H9 (cell line): ENCODE results near the gene AGO1. TPM values are rescaled to one million over a fixed set of nuclear protein-coding genes. Genes with fewer than 3 reads are reported as not detected.

Experiments
- DNase-seq: peaks from one replicate; pipeline ENCODE4 v3.0.0-alpha.2; 2017
- H2AFZ ChIP-seq: one replicate; pipeline ENCODE4 v1.6.1; 2013; ENCODE audit warnings: mild to moderate bottlenecking, low read length, control low read depth, moderate library complexity
- H2AK5ac ChIP-seq: 2 replicates; pipeline ENCODE4 v1.6.1; 2013; ENCODE audit warnings: low read length, control low read depth, mixed read lengths; ENCODE audit not compliant: insufficient read length
- H2BK120ac ChIP-seq: one replicate; pipeline ENCODE4 v1.6.1; 2013; ENCODE audit warnings: low read depth, mild to moderate bottlenecking, low read length, control low read depth, inconsistent platforms; ENCODE audit not compliant: poor library complexity, severe bottlenecking
- H2BK12ac ChIP-seq: 2 replicates; pipeline ENCODE4 v1.6.1; 2013; ENCODE audit warnings: low read length, control low read depth, mixed read lengths, low read depth; ENCODE audit not compliant: insufficient read length
- H2BK15ac ChIP-seq: 2 replicates; pipeline ENCODE4 v1.6.1; 2013; ENCODE audit warnings: low read depth, low read length, control low read depth
- H2BK20ac ChIP-seq: one replicate; pipeline ENCODE4 v1.6.1; 2013; ENCODE audit warnings: low read depth, mild to moderate bottlenecking, low read length, control low read depth, inconsistent platforms; ENCODE audit not compliant: poor library complexity, severe bottlenecking
- H2BK5ac ChIP-seq: 2 replicates; pipeline ENCODE4 v1.6.1; 2013; ENCODE audit warnings: low read length, control low read depth, mixed read lengths; ENCODE audit not compliant: insufficient read length
- H3K14ac ChIP-seq: 2 replicates; pipeline ENCODE4 v1.6.1; 2013; ENCODE audit warnings: low read length, control low read depth; ENCODE audit not compliant: insufficient read depth
- H3K18ac ChIP-seq: 2 replicates; pipeline ENCODE4 v1.6.1; 2013; ENCODE audit warnings: low read depth, mild to moderate bottlenecking, mixed read lengths, low read length, control low read depth; ENCODE audit not compliant: insufficient read length
- H3K23ac ChIP-seq: 2 replicates; pipeline ENCODE4 v1.6.1; 2013; ENCODE audit warnings: low read length, control low read depth, mixed read lengths, low read depth; ENCODE audit not compliant: insufficient read length
- H3K23me2 ChIP-seq: 2 replicates; pipeline ENCODE4 v1.6.1; 2013; ENCODE audit warnings: low read depth, mild to moderate bottlenecking, mixed read lengths, low read length, control low read depth; ENCODE audit not compliant: insufficient read length, poor library complexity, severe bottlenecking
- H3K27ac ChIP-seq: 2 replicates; pipeline ENCODE4 v1.5.1; 2013; ENCODE audit warnings: low read length, control low read depth, mixed read lengths, low read depth; ENCODE audit not compliant: insufficient read length
- H3K27me3 ChIP-seq: 2 replicates; pipeline ENCODE4 v1.6.1; 2013; ENCODE audit warnings: low read length, control low read depth, inconsistent platforms; ENCODE audit not compliant: insufficient read depth
- H3K4ac ChIP-seq: 2 replicates; pipeline ENCODE4 v1.6.1; 2013; ENCODE audit warnings: low read depth, mild to moderate bottlenecking, control low read depth, inconsistent platforms, low read length, moderate library complexity
- H3K4me1 ChIP-seq: 2 replicates; pipeline ENCODE4 v1.6.1; 2013; ENCODE audit warnings: low read length, control low read depth, inconsistent platforms; ENCODE audit not compliant: insufficient read depth
- H3K4me2 ChIP-seq: 2 replicates; pipeline ENCODE4 v1.6.1; 2013; ENCODE audit warnings: low read length, control low read depth, mixed read lengths; ENCODE audit not compliant: insufficient read length, insufficient read depth
- H3K56ac ChIP-seq: 2 replicates; pipeline ENCODE4 v1.6.1; 2013; ENCODE audit warnings: low read depth, mild to moderate bottlenecking, mixed read lengths, low read length, control low read depth; ENCODE audit not compliant: insufficient read length
- H3K79me1 ChIP-seq: 2 replicates; pipeline ENCODE4 v1.6.1; 2013; ENCODE audit warnings: low read depth, mild to moderate bottlenecking, moderate library complexity, low read length, control low read depth, inconsistent platforms; ENCODE audit not compliant: insufficient read depth, poor library complexity, severe bottlenecking
- H3K79me2 ChIP-seq: 2 replicates; pipeline ENCODE4 v1.6.1; 2013; ENCODE audit warnings: low read length, control low read depth, inconsistent platforms; ENCODE audit not compliant: insufficient read depth
- H3K9ac ChIP-seq: 2 replicates; pipeline ENCODE4 v1.6.1; 2013; ENCODE audit warnings: low read length, control low read depth, mixed read lengths; ENCODE audit not compliant: insufficient read length; ENCODE audit errors: extremely low read depth
- H3K9me3 ChIP-seq: one replicate; pipeline ENCODE4 v1.6.1; 2013; ENCODE audit warnings: low read depth, low read length, inconsistent platforms; ENCODE audit not compliant: control insufficient read depth
- H3T11ph ChIP-seq: one replicate; pipeline ENCODE4 v1.6.1; 2013; ENCODE audit warnings: mild to moderate bottlenecking, low read length, control low read depth, inconsistent platforms
- H4K20me1 ChIP-seq: one replicate; pipeline ENCODE4 v1.6.1; 2013; ENCODE audit not compliant: control insufficient read depth, insufficient read length, insufficient read depth
- H4K5ac ChIP-seq: 2 replicates; pipeline ENCODE4 v1.6.1; 2013; ENCODE audit warnings: low read depth, mild to moderate bottlenecking, mixed read lengths, low read length, control low read depth; ENCODE audit not compliant: insufficient read length
- H4K8ac ChIP-seq: replicated peaks from 2 replicates; pipeline ENCODE4 v1.6.1; 2013; ENCODE audit warnings: low read length, control low read depth, mixed read lengths, low read depth; ENCODE audit not compliant: insufficient read length
- H4K91ac ChIP-seq: 2 replicates; pipeline ENCODE4 v1.6.1; 2013; ENCODE audit warnings: low read depth, mild to moderate bottlenecking, moderate library complexity, mixed read lengths, low read length, control low read depth; ENCODE audit not compliant: insufficient read length
- H3K27ac Mint-ChIP-seq, 3 experiments: 2 replicates in 2 of 3; 3 replicates in 1 of 3; pipeline ENCODE4 v1.8.0; 2020 to 2021; ENCODE audit warnings: mixed read lengths in 3 of 3, mild to moderate bottlenecking in 1 of 3, moderate library complexity in 1 of 3
- H3K27me3 Mint-ChIP-seq: 2 replicates; pipeline ENCODE4 v1.8.0; 2021; ENCODE audit warnings: low read depth, mild to moderate bottlenecking, moderate library complexity, mixed read lengths
- H3K36me3 Mint-ChIP-seq, 3 experiments: 2 replicates in 2 of 3; 3 replicates in 1 of 3; pipeline ENCODE4 v1.8.0; 2020 to 2021; ENCODE audit warnings: low read depth in 3 of 3, mixed read lengths in 3 of 3; ENCODE audit not compliant: insufficient read depth in 1 of 3
- H3K4me1 Mint-ChIP-seq, 2 experiments: 2 replicates each; pipeline ENCODE4 v1.8.0; 2020; ENCODE audit warnings: mixed read lengths in 2 of 2
- H3K4me3 Mint-ChIP-seq, 2 experiments: 2 replicates in 1 of 2; 3 replicates in 1 of 2; pipeline ENCODE4 v1.8.0; 2020 to 2021; ENCODE audit warnings: mild to moderate bottlenecking in 2 of 2, mixed read lengths in 2 of 2, moderate library complexity in 1 of 2
- H3K9me3 Mint-ChIP-seq, 2 experiments: 2 replicates in 1 of 2; 3 replicates in 1 of 2; pipeline ENCODE4 v1.8.0; 2020; ENCODE audit warnings: mild to moderate bottlenecking in 2 of 2, mixed read lengths in 2 of 2, moderate library complexity in 1 of 2
- CTCF ChIP-seq: fragments of 200-600 bp; sonication (generic); conservative IDR thresholded peaks from 3 replicates; pipeline ENCODE4 v1.8.0; 2021; ENCODE audit warnings: antibody characterized with exemption, mild to moderate bottlenecking
- WGBS: extraction: QIAGEN DNeasy Blood & Tissue Kit; methylation state at CpG from one replicate; pipeline ENCODE4 v1.1.7; 2013; ENCODE audit warnings: missing lambda C conversion rate, low lambda C conversion rate, mixed read lengths; ENCODE audit not compliant: insufficient read length; ENCODE audit errors: extremely low coverage; 5-methylcytosine and 5-hydroxymethylcytosine counted together
- total RNA-seq: library from RNA; stranded (reverse); gene quantifications from 2 replicates; pipeline ENCODE4 v1.2.1, GENCODE V29; 2021

The AGO1 gene
- total RNA-seq, 1 experiment from 2014 or later, result 74.2 TPM

- no peak overlapping the region for H3K9ac ChIP-seq
- H3K9me3 Mint-ChIP-seq, result no peaks in the 10 kb centered on the region
These were observed 44.2 kb upstream of the AGO1 start for GRCh38 chr1:35838693-35839245.

More at GRCh38 chr1:35838693-35839245, 44.2 kb upstream of the AGO1 start:
- Histone ChIP-seq H3K18ac (no peak overlapping the region), H2AK5ac (no peak overlapping the region), H3K23me2 (no peaks in the 10 kb centered on the region), H3K27ac (no peak overlapping the region), H2BK20ac (no peak overlapping the region), H3K56ac (no peak overlapping the region), H3K4me1 (no peaks in the 10 kb centered on the region), H3K27me3 (no peaks in the 10 kb centered on the region), H4K8ac (no peak overlapping the region), H3K79me1 (no peaks in the 10 kb centered on the region), H3K14ac (no peak overlapping the region), H3K4me2 (no peak overlapping the region), H2AFZ (no peak overlapping the region), H3K4ac (no peak overlapping the region), H2BK5ac (no peak overlapping the region), H4K20me1 (no peaks in the 10 kb centered on the region), H4K91ac (no peak overlapping the region), H4K5ac (no peak overlapping the region), H2BK12ac (no peak overlapping the region), H2BK15ac (no peak overlapping the region), H3K9me3 (no peaks in the 10 kb centered on the region), H3K23ac (no peak overlapping the region), H3T11ph (no peak overlapping the region), H3K79me2 (peaks cover 1% of the 10 kb centered on the region; the same call in 1 of the 2 replicates), H2BK120ac (no peak overlapping the region)
- H3K27ac Mint-ChIP-seq, result no peak overlapping the region
- no CpG with 5 or more reads among the region's 8 CpGs for whole genome bisulfite sequencing
- no peaks in the 10 kb centered on the region for H3K4me1 Mint-ChIP-seq
- H3K4me3 Mint-ChIP-seq, result no peak overlapping the region
- TF ChIP-seq CTCF, result no peak
- no peak for DNase-seq
- H3K27me3 Mint-ChIP-seq, result no peaks in the 10 kb centered on the region
- H3K36me3 Mint-ChIP-seq, result peaks cover 15 to 55% (median 53%) of the 10 kb centered on the region in 3 experiments; a peak in 6 of 7 replicates
